Hindlimb muscle (tissue), 1 donor: Measurements from ENCODE around the gene IMMP2L. TPM values are rescaled to one million over a fixed set of nuclear protein-coding genes. Genes with fewer than 3 reads are reported as not detected.
"Not testable (repeated sequence)": the region's sequence is repeated elsewhere in the genome, so short reads cannot be mapped to it uniquely, and the experiment has no call there.

Source experiments
- DNase-seq: peaks from one replicate; pipeline ENCODE4 v3.0.0-alpha.2; 2013
- polyA plus RNA-seq: library from polyadenylated mRNA; unstranded; fragments of 120-200 nt; gene quantifications from one replicate; pipeline ENCODE4 v1.2.1, GENCODE V29; 2013; ENCODE audit not compliant: insufficient read length

The IMMP2L gene
- polyA plus RNA-seq, 1 donor, result 18.4 TPM

DNA sequence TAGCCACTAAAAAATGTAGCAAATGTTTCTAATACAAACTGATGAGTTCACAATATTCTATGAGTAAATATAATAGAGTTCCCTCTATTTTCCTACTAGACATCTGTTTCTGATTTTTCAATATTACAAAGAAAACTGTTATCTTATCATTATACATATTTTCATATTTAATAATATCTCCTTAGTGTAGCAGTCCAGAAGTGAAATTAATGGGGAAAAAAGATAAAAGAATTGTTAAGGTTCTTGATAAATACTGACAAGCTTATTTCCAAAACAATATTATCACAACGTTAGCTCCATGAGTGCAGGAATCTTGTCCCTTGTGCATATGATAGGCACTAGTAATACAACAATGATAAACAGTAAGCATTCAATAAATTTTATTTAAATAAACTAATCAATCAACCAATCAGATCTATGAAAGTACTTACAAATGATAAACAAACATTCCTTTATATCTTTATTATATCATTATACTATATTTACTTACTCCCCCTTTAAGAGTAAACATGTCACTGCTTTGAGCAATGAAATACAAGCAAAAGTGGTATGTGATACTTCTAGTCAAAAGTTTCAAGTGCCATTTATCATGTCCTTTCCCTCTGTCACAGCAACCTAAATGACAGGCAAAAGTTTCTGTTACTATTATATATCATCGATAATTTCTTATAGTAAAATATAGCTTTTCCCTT is 103.1 kb downstream of the IMMP2L start:
- DNase-seq, result no peak

- not testable (repeated sequence) for DNase-seq
Observed at GRCh38 chr7:111450705-111451104, 111.6 kb downstream of the IMMP2L start.

DNA sequence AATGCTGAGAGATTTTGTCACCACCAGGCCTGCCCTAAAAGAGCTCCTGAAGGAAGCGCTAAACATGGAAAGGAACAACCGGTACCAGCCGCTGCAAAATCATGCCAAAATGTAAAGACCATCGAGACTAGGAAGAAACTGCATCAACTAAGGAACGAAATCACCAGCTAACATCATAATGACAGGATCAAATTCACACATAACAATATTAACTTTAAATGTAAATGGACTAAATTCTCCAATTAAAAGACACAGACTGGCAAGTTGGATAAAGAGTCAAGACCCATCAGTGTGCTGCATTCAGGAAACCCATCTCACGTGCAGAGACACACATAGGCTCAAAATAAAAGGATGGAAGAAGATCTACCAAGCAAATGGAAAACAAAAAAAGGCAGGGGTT is 114.8 kb downstream of the IMMP2L start:
- not testable (repeated sequence) for DNase-seq

DNA sequence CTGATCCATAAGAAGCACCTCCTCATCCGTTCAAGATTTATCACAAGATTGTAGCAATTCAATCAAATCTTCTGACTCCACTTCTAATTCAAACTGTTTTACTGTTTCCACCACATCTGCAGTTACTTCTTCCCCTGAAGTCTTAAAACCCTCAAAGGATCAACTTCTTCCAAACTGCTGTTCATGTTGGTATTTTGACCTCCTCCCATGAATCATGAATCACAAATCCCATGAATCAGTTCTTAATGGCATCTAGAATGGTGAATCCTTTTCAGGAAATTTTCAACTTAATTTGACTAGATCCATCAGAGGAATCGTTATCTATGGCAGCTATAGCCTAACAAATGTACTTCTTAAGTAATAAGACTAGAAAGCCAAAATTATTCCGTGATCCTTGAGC is 122.3 kb downstream of the IMMP2L start:
- no peak for DNase-seq

GRCh38 chr7:111438369-111439289 is 123.7 kb downstream of the IMMP2L start:
- DNase-seq, result no peak

GRCh38 chr7:111437736-111438135 is 124.6 kb downstream of the IMMP2L start:
- DNase-seq, result no peak

GRCh38 chr7:111436608-111437007 is 125.7 kb downstream of the IMMP2L start:
- DNase-seq, result no peak

GRCh38 chr7:111433426-111433825 is 128.9 kb downstream of the IMMP2L start:
- DNase-seq, result no peak

DNA sequence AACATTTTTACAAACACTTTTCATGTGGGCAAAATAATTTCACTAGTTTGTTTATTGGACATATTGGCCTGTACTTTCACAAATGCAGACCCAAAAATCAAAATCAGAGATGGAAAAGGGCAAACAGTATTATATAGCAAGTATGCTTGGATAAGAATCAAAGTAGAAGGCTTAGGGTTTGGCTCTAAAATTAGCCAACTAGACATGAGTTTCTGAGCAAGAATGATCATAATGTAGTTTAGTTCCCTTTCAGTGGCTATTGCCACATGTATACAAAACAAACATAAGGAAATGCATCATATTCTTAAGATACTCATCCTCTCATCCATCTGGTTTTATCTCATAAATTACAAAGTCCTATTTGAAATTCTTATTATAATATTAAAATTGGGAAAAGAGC is 132.5 kb downstream of the IMMP2L start:
- DNase-seq, result no peak

GRCh38 chr7:111424768-111425167 is 137.5 kb downstream of the IMMP2L start:
- DNase-seq, result no peak

- DNase-seq, result no peak
Observed at GRCh38 chr7:111414374-111414773, 147.9 kb downstream of the IMMP2L start.

DNA sequence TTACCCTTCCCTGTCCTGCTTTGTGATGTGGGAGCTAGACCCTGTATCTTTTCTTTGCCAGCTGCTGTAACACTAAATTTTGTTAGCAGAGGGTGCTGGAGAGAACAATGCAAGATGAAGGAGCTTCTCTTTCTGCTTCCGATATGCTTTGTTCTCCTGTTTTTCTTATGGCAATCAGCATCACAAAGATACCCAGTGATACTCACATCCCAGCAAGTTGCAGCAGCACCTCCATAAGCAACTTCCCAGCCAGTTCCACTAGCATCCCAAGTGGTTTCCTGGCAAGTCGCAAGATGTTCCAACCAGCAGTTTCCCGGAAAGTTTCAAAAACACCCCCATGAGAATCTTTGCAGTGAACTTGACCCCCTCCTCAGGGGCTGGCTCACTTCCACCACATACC is 148.6 kb downstream of the IMMP2L start:
- DNase-seq, result no peak

DNA sequence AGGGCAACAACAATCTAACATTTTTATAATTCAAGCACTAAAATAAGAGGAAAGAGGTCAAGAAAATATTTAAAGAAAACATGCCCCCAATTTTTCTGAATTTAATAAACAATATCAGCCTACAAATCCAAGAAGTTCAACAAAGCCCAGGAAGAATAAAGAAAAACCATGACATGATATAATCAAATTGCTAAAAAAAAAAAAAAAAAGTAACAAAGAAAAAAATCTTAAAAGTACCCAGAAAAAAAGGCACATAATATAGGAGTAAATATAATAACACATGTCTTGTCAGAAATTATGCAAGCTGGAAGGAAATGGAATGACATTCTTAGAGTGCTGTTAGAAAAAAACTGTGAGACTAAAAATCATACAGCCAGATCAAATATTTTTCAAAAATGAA is 151.4 kb downstream of the IMMP2L start:
- no peak for DNase-seq

GRCh38 chr7:111409714-111410422 is 152.4 kb downstream of the IMMP2L start:
- no peak for DNase-seq

GRCh38 chr7:111408724-111409123 is 153.6 kb downstream of the IMMP2L start:
- DNase-seq, result no peak

DNA sequence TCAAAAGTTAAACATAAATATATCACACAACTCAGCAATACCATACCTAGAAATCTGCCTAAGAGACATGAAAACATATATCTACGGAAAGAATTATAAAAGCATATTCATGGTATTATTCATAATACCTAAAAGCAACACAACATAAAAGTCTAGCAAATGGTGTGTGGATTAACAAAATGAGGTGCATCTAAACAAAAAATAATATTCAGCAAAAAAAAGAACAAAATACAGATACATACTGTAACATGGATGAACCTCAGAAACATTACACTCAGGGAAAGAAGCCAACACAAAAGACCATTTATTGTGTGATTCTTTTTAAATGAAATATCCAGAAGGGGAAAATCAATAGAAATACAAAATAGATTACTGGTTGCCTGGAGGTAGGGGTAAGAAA is 155.0 kb downstream of the IMMP2L start:
- DNase-seq, result no peak

- DNase-seq, result no peak
Observed at GRCh38 chr7:111405621-111406020, 156.7 kb downstream of the IMMP2L start.

DNA sequence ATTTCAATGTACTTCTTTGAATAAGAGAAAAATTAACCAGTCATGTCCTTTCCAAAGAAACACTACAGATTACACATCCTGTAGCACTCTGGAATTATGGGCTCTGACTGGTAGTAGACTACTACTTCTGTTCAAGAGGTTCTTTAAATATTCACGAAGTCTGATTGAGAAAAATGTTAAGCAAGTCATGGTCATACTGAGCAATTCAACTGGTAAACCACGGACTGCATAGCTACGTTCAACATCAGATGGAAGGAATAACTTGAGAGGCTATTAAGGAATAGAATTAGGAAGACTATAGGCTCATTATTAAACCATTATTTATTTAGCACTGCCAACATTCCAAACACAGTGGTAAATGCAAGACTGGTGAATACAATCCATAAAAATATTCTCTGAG is 160.8 kb downstream of the IMMP2L start:
- DNase-seq, result no peak

DNA sequence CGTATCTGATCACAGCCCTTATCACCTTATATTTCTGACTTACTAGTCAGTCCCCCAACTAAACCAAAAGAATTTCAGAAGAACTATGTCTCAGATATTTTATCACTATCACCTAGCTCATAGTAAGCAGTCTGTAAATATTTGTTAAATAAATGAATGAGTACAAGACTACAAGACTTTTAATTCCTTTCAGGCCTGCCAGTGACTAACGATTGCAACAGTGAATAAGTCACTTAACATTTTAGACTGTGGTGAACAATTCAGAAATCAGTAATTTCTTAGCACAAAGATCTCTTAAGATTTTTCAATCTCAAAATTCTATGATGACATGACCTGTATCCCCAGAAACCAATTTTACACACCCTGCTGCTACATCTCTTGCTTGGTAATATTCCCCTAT is 162.2 kb downstream of the IMMP2L start:
- no peak for DNase-seq

GRCh38 chr7:111394891-111395290 is 167.4 kb downstream of the IMMP2L start:
- no peak for DNase-seq

DNA sequence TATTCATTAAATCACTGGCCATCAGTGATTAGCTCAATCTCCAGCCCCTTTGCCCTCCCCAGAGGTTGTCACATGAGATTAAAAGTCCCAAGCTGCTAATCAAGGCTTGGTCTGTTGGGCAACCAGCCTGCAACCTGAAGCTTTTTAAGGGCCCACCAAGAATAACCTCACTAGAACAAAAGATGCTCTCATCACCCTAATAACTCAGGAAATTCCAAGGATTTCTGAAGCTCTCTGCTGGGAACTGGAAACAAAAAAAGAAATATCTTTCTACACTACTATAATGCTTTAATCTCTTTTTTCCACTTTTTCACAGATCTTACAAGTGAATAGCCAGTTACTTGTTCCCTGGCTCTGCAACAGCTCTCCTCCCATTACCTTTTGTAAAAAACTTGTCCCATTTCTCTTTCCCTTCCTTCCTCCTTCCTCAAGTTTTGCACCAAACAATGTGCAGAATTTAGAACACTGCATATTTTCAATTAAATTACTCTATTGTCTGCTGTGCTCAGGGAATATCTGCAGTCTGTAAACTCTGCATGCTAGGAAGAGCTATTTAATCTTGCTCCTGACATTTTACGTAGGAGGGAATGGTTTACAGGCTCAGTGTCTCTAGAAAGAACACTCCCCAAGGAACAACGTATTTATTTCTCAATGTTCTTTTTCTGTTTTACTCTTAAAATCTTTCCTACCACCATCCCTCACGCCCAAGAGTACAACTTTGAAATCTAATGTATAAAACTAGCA is 169.1 kb downstream of the IMMP2L start:
- peak; percentile 24 for DNase-seq

DNA sequence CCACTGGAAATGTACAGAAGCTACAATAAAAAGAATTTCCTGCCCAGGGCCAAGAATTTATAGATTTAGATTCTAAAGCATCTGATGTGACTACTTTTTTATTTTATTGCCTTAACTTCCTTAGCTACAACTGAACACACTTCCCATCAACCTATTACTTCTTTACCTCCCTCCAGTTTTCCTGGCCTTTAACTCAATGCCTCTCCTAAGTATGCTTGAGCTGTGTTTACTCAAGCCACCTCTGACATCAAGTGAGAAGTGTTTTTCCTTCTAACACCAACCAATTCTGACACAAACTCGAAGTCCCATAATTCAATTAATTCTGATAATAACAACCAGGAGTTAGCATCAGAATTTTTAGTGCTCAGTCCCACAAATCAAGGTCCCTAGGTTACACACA is 170.0 kb downstream of the IMMP2L start:
- no peak for DNase-seq

GRCh38 chr7:111390000-111390399 is 172.3 kb downstream of the IMMP2L start:
- no peak for DNase-seq
